ENCODE measurements around the gene HMG20A.

The HMG20A gene

GRCh38 chr15:77426871-77427270, 6.2 kb downstream of the HMG20A start:
- no peak for DNase-seq (ENCODE audit: low read depth in 1 of 2, low spot score in 1 of 2)

GRCh38 chr15:77430213-77430612, 9.5 kb downstream of the HMG20A start:
- DNase-seq (ENCODE audit: low read depth in 1 of 2, low spot score in 1 of 2), result no peak

- DNase-seq (ENCODE audit: low read depth in 1 of 2, low spot score in 1 of 2), result no peak
These were observed 10.0 kb downstream of the HMG20A start for GRCh38 chr15:77430652-77431051.

GRCh38 chr15:77436822-77437221, 16.1 kb downstream of the HMG20A start:
- no peak for DNase-seq (ENCODE audit: low read depth in 1 of 2, low spot score in 1 of 2)

- DNase-seq (ENCODE audit: low read depth in 1 of 2, low spot score in 1 of 2), result no peak
These were observed 16.6 kb downstream of the HMG20A start for GRCh38 chr15:77437264-77437663.

- DNase-seq (ENCODE audit: low read depth in 1 of 2, low spot score in 1 of 2), result no peak
These were observed 19.8 kb downstream of the HMG20A start for GRCh38 chr15:77440378-77440999.

DNA sequence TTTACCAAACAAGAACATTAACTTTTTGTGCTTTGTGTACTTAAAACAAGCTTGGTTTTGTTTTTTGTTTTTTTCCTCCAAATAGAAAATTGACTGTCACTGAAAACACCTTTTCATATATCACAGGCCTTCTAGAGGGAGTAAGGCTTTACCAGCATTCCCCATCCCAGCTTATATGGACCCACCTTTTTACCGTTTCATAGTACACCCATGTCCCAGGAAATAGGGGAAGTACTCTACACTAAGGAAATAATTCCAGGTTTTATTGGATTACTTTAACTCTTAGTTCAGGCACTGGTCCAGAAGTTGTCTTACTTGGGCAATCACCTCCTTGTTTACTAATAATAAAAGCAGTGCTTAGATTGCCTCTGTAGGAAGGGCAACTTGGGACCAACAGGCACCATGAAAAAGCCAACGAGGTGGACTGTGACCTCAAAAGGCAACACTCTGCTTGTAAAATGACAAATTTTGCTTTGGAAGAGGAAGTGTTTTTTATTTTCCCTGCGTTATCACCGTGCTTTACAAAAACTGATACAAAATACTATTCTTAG, 26.2 kb downstream of the HMG20A start:
- DNase-seq (ENCODE audit: low read depth in 1 of 2, low spot score in 1 of 2), result no peak

DNA sequence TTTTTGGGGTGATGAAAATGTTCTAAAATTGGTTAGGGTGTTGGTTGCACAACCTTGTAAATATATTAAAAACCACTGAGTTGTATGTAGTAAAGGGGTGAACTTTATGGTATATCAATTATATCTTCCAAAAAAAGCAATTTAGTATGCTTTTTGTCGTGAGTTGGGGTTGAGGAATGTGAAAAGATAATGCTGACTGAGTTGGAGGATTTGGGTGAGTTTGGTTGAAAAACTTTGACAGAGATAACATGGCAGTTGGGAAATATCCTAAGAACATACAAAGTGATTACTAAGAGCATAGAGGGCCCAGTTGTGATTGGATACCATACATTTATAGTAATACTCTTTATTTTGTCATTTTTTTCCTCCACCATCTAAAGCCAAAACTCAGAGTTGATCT, 33.6 kb downstream of the HMG20A start:
- no peak for DNase-seq (ENCODE audit: low read depth in 1 of 2, low spot score in 1 of 2)

- DNase-seq (ENCODE audit: low read depth in 1 of 2, low spot score in 1 of 2), result no peak
These were observed 34.3 kb downstream of the HMG20A start for GRCh38 chr15:77454951-77455350.

GRCh38 chr15:77455696-77456321, 35.1 kb downstream of the HMG20A start:
- DNase-seq (ENCODE audit: low read depth in 1 of 2, low spot score in 1 of 2), result no peak

GRCh38 chr15:77456746-77457145, 36.1 kb downstream of the HMG20A start:
- no peak for DNase-seq (ENCODE audit: low read depth in 1 of 2, low spot score in 1 of 2)

- DNase-seq (ENCODE audit: low read depth in 1 of 2, low spot score in 1 of 2), result no peak
These were observed 36.7 kb downstream of the HMG20A start for GRCh38 chr15:77457191-77457904.

DNA sequence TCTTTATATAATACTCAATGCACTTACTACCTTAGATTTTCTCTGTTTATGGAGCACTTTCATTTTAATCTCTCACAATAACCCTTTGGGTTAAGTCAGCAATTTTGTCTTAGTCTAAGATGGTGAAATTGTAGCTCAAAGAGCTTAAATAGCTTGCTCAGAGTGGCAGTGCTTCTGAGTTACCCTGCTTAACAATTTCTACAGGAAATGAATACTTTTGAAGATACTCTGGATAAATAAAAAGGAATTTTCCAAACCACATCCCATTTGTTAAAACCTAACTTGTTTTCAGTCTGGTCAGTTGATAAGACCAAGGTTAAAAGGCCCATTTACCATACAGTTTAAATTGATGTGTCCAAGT, 37.2 kb downstream of the HMG20A start:
- DNase-seq (ENCODE audit: low read depth in 1 of 2, low spot score in 1 of 2), result no peak

GRCh38 chr15:77459031-77459430, 38.3 kb downstream of the HMG20A start:
- DNase-seq (ENCODE audit: low read depth in 1 of 2, low spot score in 1 of 2), result no peak

DNA sequence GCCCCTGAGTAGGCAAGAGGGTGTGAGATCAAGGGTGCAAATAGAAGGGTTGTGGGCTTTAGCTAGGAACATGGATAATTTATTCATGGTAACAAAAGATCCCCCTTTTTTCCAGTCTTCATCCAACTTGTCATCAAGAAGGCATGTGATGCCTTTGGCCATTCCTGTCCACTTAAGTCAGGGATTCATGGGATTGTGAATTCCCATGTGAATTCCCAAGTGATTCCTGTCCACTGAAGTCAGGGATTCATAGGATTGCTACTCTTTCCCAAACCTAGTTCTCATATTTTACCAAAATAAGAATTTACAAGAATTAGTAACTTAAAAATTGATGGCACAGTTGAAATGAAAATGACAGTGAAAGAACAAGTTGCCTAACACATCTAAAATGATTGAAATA, 40.8 kb downstream of the HMG20A start:
- DNase-seq (ENCODE audit: low read depth in 1 of 2, low spot score in 1 of 2), result no peak

DNA sequence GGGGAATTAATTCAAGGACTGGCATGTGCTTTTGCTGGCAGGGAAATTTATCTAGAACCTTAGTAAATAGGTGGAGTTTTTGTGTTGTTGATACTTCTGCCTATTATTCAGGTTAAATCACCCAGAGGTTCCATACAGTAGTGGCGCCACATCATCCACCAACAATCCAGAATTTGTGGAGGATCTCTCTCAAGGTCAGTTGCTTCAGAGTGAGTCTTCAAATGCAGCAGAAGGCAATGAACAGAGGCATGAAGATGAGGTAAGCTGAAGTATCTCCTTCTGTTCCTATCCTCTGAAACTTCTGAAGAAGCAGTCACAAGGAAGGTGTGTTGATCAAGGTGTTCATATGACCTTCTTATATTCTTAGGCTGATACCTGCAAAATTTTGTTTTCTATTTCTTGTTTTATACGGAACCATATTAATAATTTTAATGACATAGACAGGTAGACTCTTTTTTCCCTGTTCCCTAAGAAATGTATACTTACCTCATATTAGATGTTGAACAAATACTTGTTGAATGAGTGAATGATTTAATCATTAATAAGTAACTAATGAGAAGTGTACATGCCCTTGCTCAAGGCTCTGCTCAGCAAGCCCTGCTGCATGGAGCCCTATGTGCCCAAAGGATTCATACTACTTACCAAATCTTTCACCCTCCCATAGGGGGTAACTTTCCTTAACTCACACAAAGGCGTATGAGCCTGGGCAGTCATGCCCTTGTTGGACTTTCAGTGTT, 43.6 kb downstream of the HMG20A start:
- no peak for DNase-seq (ENCODE audit: low read depth in 1 of 2, low spot score in 1 of 2)

DNA sequence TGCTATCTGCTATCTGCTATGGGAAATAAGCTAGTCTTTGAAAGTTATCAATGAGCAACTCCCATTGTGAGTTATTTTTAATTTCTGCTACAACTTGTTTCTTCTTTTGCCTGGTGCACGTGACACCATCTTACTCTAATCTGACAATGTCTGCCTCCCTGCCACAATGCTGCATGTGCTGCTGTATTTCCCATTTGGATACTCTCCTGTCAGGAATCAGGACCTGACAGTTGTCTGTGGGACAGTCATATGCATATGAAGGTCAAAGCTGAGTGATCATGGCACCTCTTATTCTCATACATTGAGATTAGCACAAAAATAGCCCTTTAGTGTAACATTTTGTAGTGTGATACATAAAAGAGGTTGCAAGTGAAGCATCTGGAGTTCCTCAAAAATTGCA, 45.8 kb downstream of the HMG20A start:
- no peak for DNase-seq (ENCODE audit: low read depth in 1 of 2, low spot score in 1 of 2)

- no peak for DNase-seq (ENCODE audit: low read depth in 1 of 2, low spot score in 1 of 2)
These were observed 48.2 kb downstream of the HMG20A start for GRCh38 chr15:77468896-77469295.

GRCh38 chr15:77470235-77470634, 49.5 kb downstream of the HMG20A start:
- no peak for DNase-seq (ENCODE audit: low read depth in 1 of 2, low spot score in 1 of 2)

DNA sequence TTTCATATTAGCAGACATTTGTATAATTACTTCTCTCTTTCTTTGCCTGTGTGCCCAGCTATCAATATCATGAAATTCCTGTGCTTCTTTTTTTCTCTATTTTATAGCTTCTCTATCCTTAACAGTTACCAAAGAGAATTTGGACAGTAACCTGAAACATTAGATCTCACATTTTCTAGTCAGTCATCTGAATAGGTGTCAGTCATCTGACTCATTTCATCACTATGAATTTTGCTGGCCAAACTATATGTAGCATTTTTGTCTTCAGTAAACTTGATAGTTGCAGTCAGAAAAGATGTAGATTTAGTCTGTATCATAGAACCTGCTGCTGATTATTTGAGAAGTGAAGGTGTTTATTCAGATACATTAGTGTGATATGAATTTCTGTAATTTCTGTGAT, 52.6 kb downstream of the HMG20A start:
- no peak for DNase-seq (ENCODE audit: low read depth in 1 of 2, low spot score in 1 of 2)

DNA sequence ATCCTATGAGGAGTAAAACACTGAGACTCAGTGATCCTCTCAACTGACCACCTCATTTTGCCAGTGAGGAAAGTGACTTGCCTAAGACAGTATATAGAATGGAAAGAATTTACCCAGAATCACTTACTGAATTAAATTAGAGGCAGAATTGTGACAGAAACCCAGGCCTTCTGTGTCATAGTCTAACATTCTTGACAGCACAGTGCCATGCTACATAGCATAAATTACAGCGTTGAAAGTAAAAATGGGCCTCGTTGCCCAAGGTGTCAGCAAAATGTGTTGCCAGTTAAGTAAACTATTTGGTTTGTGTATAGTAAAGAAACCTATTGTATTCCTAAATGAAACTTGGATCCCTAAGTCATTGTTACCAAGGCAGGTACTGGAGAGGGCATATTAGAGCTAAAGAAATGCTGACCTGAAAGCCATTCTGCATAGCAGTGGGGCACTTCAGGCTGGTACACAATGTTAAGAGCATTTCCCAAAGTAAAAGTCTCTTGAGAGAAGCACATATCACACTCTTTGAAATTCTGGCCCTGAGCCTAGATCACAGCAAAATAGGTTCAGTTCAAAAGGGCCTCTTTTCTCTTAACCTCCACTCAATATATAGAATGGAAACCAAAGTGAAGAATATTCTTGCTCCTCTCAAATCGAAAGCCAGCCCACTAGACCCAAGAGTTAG, 53.8 kb downstream of the HMG20A start:
- DNase-seq (ENCODE audit: low read depth in 1 of 2, low spot score in 1 of 2), result no peak

Measured in activated CD4-positive, alpha-beta T cell treated with anti-CD3 and anti-CD28 coated beads, Interleukin-2, amount 50 U/mL, for 24 hours (primary cell).